Activated T-cell treated with anti-CD3 and anti-CD28 coated beads for 4 hours (primary cell): ENCODE data around the gene LRIG3.
"Not testable (repeated sequence)": the region's sequence is repeated elsewhere in the genome, so short reads cannot be mapped to it uniquely, and the experiment has no call there.

Source experiments
- DNase-seq: peaks from one replicate; pipeline ENCODE4 v3.0.0-alpha.2; 2020

The LRIG3 gene, protein sequence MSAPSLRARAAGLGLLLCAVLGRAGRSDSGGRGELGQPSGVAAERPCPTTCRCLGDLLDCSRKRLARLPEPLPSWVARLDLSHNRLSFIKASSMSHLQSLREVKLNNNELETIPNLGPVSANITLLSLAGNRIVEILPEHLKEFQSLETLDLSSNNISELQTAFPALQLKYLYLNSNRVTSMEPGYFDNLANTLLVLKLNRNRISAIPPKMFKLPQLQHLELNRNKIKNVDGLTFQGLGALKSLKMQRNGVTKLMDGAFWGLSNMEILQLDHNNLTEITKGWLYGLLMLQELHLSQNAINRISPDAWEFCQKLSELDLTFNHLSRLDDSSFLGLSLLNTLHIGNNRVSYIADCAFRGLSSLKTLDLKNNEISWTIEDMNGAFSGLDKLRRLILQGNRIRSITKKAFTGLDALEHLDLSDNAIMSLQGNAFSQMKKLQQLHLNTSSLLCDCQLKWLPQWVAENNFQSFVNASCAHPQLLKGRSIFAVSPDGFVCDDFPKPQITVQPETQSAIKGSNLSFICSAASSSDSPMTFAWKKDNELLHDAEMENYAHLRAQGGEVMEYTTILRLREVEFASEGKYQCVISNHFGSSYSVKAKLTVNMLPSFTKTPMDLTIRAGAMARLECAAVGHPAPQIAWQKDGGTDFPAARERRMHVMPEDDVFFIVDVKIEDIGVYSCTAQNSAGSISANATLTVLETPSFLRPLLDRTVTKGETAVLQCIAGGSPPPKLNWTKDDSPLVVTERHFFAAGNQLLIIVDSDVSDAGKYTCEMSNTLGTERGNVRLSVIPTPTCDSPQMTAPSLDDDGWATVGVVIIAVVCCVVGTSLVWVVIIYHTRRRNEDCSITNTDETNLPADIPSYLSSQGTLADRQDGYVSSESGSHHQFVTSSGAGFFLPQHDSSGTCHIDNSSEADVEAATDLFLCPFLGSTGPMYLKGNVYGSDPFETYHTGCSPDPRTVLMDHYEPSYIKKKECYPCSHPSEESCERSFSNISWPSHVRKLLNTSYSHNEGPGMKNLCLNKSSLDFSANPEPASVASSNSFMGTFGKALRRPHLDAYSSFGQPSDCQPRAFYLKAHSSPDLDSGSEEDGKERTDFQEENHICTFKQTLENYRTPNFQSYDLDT

DNA sequence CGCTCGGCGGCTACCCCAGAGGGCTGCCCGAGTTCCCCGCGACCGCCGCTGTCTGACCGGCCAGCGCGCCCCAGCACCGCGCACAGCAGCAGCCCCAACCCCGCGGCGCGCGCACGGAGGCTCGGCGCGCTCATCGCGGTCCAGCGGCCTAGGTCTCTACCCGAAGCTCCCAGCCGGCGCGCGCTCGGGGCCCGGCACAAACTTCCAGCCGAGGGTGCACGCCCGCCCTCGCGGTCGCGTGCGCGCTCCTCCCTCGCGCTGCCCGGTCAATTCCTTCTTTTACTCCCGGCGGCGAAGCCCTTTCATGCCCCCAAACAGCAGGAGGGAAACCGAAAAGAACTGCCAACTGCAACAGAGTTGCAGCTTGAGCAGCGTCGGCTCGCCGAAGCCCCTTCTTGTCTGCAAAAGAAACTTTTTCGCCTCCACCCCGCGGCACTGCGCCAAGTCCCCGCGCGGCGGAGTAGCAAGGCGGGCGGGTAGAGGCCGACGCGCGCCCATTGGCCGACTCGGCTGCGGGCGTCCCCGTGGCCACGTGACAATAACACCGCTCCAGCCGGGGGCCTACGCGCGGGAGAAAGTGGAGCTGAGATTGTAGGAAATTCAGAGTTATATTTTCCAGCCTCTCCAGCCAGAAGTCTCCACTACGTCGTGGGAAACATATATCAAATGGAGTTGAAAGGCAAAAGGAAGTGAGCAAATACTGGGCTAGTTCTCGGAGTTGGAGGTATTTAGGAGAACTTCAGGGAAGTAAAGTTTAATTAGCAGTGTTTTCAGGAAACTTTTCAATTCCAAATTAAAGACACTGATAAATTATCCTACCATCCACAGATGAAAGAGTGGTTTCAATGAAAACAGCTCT lies at the start of gene LRIG3:
TSS of gene LRIG3 (minus strand) at position 403 of the 859 bp plus-strand sequence. CDS start at position 134, 269 bp downstream.
- no peak for DNase-seq

DNA sequence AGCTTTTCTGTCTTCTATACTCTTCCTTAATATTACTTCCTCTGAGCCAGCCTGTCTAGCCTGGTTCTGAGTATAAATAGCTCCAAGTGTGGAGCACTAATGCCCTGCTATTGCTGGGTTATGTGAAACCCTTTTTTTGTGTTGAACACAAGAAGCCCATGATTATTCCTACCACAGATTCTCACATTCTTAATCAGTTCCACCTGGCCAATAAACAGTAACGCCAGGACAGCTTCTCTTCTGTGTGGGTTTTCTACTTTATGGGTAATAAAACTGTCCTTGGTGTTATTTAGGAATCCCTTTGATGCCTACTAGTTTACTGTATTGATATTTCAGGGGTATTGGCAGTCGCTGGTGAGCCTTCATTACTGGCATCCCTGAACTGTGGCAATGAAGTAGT lies 48.9 kb upstream of the LRIG3 start:
- no peak for DNase-seq

DNA sequence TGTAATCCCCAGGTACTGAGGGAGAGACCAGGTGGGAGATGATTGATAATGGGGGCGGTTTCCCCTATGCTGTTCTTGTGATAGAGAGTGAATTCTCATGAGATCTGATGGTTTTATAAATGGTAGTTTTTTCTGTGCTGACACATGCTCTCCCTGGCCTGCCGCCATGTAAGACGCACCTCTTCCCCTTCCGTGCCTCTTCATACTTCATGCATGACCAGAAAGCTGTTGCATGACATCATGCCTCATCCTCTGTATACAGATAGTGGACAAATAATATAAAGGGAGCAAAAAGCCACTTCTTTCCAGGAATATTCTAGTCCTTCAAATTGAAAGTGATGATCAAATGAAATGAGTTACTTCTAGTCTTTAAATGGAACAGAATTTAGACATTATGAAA lies 47.3 kb upstream of the LRIG3 start:
- no peak for DNase-seq

DNA sequence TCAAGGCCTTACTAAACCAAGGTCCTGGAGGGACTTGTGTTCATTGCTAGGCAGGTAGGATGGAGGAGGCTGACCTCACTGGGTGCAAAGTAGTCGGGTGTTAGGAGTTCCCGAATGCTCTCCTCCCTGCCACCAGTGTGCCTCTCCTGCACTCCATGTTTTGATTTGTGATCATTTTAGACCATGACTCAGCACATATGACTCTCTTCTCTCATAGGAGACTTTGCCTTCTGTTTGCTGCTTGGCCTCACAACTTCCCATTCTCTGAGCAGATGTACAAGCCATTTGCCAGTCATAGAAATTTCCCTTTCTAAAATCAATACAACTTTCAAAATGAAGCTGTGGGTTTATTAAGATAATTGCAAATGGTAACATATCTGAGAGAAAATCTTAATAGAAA lies 46.6 kb upstream of the LRIG3 start:
- no peak for DNase-seq

DNA sequence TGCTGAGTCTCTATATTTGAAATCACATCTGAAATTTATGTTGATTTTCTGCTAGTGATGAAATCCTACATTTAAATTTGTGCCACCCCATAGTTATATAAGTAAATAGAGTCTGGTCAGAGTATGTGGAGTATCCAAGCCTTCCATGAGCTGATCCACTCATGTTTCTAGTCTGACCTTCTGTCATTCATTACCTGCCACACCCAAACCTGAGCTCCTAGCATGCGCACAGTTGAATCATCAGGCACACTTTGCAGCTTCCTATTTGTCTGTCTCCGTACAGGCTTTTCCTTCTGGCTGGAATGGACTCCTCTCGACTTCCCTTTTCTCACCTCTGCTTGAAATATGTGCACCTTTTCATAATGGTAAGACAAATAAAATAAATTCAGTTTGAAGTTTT lies 45.3 kb upstream of the LRIG3 start:
- DNase-seq: no peak

DNA sequence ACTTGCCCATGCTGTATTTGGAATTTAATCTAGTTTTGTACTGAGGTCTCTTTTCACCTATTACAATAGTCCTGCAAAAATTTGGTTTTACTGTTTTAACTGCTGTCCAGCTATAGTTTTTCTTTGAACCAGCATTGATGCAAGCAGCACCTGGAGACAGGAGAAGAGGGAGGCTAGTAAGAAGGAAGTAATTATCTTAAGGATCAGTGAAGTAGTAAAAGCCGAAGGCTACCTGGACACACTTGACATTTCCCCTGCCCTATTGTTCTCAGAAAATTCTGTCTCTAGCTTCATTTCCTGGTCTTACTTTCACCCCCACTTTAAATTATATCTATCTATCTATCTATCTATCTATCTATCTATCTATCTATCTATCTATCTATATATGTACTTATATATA lies 43.5 kb upstream of the LRIG3 start:
- no peak for DNase-seq

DNA sequence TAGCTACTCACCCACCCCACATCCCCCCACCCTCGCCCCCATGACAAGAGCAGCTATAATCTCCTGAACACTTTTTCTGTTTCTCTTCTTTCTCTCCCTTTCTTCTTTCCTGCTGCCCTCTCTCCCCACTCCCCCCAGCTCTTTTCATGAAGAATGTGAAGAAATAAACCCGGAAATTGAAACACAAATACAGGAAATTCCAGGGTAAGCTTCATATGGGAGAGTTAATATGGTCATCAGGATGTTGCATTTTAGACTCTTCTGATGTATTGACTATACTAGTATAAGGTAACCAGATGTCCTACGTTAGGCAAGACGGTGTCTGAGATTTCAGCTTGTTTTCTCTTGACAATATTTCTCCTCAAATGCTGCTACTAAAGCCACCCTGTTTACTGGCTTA lies 41.6 kb upstream of the LRIG3 start:
- DNase-seq: no peak

DNA sequence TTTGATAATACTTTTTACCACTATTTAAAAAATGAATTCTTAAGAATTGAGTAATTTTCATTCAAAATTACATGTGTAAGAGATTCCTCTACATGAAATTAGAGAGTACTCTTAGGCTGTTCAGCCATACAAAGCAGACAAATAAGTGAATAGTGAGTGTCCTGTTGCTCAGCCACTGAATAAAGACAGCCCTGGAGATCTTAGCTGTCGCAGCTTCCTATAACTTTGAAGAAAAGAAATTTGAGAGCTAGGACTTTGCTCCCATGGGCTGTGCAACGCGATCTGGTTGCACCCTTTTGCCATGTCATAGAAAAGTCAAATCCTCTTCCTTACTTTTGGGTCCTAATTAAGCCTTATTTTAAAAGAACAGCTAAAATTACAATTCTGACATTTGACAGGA lies 40.9 kb upstream of the LRIG3 start:
- no peak for DNase-seq

DNA sequence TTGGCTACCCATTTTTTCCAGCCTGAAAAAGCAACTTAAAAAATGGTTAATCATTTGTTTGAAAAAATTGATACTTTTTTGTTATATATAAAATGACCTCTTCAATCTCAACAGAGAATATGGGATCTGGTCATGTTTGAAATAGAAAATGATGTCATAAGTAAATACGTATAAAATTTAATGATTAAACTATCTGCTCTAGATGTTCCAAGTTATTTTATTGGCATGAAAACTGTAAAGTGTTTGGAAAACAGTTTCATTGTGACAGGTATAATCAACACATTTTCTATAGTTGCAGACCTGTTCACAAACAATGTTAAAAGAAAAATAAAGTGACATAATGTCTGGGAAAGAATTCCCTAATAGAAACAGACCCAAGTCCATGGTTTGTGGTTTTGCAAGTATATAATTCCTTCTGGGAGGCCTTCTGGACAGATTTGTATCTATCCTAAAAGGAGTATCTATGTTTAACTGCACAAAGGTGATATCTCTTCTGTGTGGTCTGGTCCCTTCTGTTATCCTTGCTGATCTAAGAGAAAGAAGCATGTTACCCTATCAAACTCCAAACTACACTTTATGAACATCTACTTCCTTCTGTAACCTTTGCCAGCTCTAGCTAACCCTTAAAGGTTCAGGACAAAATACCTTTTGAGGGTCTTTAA lies 39.5 kb upstream of the LRIG3 start:
- DNase-seq: no peak

DNA sequence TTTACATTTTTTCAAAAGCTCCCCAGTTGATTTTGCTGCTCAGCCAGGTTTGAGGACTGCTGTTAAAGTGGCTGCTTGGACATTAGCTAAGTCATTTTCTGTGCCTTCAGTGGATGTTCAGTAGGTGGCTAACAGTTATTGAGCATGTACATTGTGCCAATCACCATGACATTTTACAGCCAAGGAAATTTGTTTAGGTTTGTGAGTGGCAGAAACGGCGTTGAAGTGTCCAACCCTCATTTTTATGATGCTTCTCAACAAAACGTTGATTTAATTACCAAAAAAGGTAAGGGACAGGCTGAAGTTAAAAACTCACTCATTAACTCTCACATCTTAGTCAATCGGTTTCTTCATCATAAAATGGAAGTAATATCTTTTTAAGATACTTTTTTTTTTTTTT lies 37.0 kb upstream of the LRIG3 start:
- DNase-seq: no peak

DNA sequence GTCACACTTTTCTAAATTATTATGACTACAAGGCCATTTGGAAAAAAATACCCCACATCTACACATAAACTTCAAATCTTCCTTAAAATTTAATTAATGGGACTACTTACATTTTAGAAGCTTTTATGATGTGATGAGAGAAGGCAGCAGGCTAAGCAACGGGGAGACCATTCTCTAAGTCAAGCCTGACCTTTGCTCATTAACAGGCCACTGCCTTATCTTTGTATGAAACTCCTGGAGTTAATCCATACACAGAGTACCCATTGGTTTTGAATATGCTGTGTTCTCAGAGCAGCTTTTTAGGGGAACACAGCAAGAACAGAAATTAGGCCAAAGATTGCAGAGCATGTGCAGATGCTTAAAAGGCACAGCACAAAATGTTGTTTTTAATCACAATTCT lies 35.5 kb upstream of the LRIG3 start:
- no peak for DNase-seq

DNA sequence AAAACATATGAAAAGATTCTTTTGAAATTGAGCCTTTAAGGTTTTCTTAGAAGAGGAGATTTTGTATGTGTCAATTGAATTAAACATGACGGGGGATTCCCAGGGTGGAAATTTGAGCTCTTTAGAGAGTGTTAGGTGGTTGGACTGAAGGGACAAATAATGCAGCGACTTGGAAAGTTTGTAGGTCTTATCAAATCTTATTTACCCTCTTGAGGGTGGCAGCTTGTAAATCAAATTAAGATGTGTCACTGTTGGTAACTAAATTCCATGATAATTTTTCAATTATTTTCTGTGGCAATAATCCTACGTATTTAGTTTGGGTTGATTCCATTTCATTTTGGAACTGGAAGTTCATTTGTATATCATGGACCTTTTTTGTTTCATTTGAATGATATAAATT lies 33.7 kb upstream of the LRIG3 start:
- DNase-seq: no peak

DNA sequence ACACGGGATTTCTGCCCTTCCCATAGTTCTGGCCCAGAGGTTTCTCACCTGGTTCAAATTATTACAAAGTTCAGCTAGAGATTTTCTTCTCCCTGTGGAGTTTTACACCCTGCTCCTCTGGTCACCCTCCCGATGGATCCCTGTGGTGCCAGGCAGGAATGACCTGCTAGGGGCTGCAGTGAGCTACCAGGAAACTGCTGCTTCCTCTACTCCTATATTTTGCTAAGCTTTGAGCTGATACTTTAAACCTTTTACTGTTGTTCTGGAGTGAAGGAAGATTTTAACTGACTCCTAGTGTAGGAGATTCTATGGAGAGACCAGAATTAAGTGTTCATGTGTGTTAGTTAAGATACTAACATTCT lies 30.4 kb upstream of the LRIG3 start:
- no peak for DNase-seq

DNA sequence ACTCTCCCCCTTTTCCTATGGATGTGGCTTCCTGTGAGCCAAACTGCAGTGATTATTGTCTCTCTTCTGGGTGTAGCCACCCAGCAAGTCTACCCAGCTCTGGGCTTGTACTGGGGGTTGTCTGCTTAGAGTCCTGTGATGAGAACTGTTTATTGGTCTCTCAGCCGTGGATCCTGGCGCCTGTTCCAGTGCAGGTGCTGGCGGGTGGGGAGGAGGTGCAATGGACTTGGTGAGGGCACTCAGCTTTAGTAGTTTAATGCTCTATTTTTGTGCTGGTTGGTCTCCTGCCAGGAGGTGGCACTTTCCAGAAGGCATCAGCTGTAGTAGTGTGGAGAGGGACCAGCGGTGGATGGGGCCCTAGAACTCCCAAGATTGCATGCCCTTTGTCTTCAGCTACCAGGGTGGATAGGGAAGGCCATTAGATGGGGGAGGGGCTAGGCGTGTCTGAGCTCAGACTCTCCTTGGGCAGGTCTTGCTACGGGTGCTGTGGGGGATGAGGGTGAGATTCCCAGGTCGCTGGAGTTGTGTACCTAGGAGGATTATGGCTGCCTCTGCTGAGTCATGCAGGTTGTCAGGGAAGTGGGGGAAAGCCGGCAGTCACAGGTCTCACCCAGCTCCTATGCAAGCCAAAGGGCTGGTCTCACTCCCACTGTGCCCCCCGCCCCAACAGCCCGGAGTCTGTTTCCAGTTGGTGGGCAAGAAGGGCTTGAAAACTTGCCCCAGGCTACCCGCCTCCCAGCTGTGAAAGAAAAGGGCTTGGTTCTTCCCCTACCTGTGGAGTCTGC lies 29.8 kb upstream of the LRIG3 start:
- DNase-seq: not testable (repeated sequence)

DNA sequence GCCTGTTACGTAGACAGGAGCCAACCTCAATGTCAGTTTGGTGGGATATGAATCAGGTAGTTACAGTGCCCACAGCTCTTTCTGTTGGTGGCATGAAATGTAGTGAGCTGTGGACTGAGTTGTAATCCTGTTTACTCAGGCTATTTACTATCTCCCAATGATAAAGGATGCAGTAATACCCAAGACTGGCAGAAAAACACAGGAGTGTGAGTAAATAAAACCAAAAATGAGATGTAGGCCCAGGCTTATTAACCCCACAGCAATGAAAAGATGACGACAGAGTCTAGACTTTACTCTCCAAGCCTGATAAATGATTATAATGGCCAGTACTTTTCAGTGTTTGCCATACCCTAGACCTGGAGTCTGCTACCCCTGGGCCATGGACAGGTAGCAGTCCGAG lies 22.8 kb upstream of the LRIG3 start:
- no peak for DNase-seq

DNA sequence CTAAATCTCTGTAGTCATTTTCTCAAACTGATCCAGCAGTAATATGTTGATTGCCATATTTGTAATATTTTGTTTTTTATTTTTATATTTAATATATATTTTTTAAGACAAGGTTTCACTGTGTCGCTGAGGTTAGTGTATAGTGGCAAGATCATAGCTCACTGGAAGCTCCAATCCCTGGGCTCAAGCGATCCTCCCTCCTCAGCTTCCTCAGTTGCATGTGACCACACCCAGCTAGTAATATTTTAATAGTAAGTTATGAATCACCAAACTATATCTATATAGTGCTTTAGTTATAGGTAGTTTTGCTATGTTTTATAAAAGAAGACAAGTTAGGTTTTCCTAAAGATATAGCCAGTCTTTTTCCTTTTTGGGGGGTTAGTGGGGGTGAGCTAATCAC lies 22.0 kb upstream of the LRIG3 start:
- DNase-seq: no peak

DNA sequence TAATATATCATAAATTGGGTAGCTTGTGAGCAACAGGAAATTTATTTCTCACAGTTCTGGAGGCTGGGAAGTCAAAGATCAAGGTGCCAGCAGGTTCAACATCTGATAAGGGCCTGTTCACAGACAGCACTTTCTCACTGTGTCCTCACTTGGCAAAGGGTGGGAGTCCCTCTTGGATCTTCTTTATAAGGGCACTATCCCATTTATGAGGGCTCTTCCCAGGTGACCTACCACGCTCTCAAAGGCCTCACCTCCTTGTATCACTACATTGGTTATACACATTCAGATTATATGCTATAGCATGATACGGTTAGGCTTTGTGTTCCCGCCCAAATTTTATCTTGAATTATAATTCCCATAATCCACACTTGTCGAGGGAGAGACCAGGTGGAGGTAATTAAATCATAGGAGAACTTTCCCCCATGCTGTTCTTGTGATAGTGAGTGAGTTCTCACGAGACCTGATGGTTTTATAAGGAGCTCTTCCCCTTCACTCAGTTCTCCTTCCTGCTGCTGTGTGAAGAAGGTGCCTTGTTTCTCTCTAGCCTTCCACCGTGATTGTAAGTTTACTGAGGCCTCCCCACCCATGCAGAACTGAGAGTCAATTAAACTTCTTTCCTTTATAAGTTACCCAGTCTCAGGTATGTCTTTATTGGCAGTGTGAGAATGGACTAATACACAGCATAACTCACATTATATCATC lies 19.2 kb upstream of the LRIG3 start:
- DNase-seq: no peak

DNA sequence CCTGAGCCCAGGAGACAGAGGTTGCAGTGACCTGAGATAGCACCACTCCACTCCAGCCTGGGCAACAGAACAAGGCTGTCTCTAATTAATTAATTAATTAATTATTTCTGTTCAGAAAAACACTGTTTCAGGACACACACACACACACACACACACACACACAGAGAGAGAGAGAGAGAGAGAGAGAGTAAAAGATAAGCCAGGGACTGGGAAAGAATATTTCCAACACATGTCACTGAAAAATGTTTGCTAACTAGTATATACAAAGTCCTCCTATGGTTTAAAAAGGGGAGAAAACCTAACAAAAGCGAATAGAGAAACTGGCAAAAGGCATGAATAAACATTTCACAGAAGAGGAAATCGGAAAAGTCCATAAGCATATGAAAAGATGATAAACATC lies 18.1 kb upstream of the LRIG3 start:
- DNase-seq: no peak

DNA sequence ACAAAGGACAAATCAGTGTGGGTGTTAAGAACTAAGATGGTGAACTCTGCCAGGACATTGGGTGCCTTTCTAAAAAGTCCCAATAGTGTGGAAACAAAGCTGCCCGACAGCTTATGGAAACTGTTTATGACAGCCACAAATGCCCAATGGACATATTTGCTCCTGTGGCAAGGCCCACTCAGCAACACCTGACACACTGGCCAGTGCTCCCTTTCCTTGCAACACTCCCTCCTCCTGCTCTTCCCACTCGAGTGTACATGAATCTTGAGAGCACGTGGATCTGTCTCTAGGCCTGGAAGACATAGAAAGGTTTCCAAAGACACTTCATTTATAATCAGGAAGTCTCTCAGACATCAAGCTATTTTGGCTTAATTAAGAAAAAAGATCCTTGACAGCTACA lies 14.2 kb upstream of the LRIG3 start:
- DNase-seq: no peak

DNA sequence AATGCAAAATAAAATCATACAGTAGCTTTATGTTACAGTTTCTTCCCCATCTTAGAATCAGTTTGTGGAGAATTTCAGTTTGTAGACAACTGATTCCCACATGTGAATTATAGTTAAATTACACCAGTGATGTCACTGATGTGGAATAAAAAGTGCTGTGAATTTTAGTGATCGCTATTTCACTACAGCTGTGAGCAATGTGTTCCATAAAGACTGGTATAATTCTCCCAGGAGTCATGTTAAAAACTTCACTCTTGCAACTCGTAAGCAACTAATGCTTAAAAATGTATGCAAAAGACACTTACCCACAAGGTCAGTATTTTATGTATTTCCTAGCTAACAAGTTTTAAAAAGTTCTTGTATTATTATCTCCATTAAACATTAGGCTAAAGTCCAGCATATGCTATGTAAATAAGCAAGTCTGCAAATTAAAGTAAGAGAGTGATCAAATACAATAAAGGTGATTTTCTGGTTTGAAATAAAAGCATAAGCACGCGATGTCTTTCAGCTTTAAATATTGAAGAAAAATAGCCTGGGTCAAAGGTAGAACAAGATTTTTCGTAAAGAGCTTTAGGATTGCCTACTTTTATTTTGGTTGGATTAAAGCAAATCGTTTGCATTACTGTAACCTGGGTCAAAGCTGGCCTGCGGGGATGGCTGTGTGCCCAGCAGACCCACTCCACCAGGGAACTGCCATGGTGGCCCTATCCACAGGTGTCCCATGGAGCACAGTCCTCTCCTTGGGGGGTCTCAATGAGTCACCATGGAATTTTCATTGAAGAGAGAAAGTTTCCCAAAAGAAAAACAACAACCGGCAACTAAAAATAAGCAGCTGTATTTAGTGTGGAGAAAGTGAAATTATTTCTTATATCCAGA lies 12.7 kb upstream of the LRIG3 start:
- no peak for DNase-seq
